NOMO-1 (cell line): ENCODE data around the gene SERPINI1.
"Not testable (repeated sequence)": the region's sequence is repeated elsewhere in the genome, so short reads cannot be mapped to it uniquely, and the experiment has no call there.

Source experiments
- DNase-seq, 2 experiments: peaks; one replicate each; lab custom pipeline; 2025; ENCODE audit not compliant: unreplicated experiment in 2 of 2; lab: John Stamatoyannopoulos, UW

SERPINI1 gene

GRCh38 chr3:167783781-167784180 lies 48.3 kb downstream of the SERPINI1 start:
- no peak for DNase-seq

GRCh38 chr3:167785790-167786189 lies 50.3 kb downstream of the SERPINI1 start:
- no peak for DNase-seq

GRCh38 chr3:167787440-167787839 lies 51.9 kb downstream of the SERPINI1 start:
- no peak for DNase-seq

- DNase-seq: peak in 1 of 2 experiments; percentile 38
Measured at GRCh38 chr3:167798443-167798842, 62.9 kb downstream of the SERPINI1 start.

- DNase-seq: no peak
Measured at GRCh38 chr3:167808910-167809309, 73.4 kb downstream of the SERPINI1 start.

GRCh38 chr3:167810236-167810635 lies 74.7 kb downstream of the SERPINI1 start:
- no peak for DNase-seq

GRCh38 chr3:167811031-167811430 lies 75.5 kb downstream of the SERPINI1 start:
- no peak for DNase-seq

- no peak for DNase-seq
Measured at GRCh38 chr3:167813169-167814123, 77.9 kb downstream of the SERPINI1 start.

GRCh38 chr3:167814441-167814951 lies 79.0 kb downstream of the SERPINI1 start:
- DNase-seq: peak in 1 of 2 experiments; percentile 24

- no peak for DNase-seq
Measured at GRCh38 chr3:167816953-167817352, 81.4 kb downstream of the SERPINI1 start.

GRCh38 chr3:167820102-167820865 lies 84.8 kb downstream of the SERPINI1 start:
- no peak for DNase-seq

GRCh38 chr3:167821248-167821805 lies 85.8 kb downstream of the SERPINI1 start:
- DNase-seq: no peak

GRCh38 chr3:167823738-167824137 lies 88.2 kb downstream of the SERPINI1 start:
- no peak for DNase-seq

- not testable (repeated sequence) for DNase-seq
Measured at GRCh38 chr3:167827588-167827987, 92.1 kb downstream of the SERPINI1 start.

- no peak for DNase-seq
Measured at GRCh38 chr3:167829071-167829470, 93.5 kb downstream of the SERPINI1 start.

- DNase-seq: no peak
Measured at GRCh38 chr3:167830007-167830406, 94.5 kb downstream of the SERPINI1 start.

GRCh38 chr3:167835359-167835758 lies 99.8 kb downstream of the SERPINI1 start:
- DNase-seq: no peak

- DNase-seq: peak; percentile 30 to 64
Measured at GRCh38 chr3:167835953-167836352, 100.4 kb downstream of the SERPINI1 start.

GRCh38 chr3:167837466-167837865 lies 101.9 kb downstream of the SERPINI1 start:
- peak; percentile 64 to 76 for DNase-seq

GRCh38 chr3:167839460-167840134 lies 104.1 kb downstream of the SERPINI1 start:
- no peak for DNase-seq
